ENCODE data around the gene CCDC40.

The CCDC40 gene, protein sequence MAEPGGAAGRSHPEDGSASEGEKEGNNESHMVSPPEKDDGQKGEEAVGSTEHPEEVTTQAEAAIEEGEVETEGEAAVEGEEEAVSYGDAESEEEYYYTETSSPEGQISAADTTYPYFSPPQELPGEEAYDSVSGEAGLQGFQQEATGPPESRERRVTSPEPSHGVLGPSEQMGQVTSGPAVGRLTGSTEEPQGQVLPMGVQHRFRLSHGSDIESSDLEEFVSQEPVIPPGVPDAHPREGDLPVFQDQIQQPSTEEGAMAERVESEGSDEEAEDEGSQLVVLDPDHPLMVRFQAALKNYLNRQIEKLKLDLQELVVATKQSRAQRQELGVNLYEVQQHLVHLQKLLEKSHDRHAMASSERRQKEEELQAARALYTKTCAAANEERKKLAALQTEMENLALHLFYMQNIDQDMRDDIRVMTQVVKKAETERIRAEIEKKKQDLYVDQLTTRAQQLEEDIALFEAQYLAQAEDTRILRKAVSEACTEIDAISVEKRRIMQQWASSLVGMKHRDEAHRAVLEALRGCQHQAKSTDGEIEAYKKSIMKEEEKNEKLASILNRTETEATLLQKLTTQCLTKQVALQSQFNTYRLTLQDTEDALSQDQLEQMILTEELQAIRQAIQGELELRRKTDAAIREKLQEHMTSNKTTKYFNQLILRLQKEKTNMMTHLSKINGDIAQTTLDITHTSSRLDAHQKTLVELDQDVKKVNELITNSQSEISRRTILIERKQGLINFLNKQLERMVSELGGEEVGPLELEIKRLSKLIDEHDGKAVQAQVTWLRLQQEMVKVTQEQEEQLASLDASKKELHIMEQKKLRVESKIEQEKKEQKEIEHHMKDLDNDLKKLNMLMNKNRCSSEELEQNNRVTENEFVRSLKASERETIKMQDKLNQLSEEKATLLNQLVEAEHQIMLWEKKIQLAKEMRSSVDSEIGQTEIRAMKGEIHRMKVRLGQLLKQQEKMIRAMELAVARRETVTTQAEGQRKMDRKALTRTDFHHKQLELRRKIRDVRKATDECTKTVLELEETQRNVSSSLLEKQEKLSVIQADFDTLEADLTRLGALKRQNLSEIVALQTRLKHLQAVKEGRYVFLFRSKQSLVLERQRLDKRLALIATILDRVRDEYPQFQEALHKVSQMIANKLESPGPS

DNA sequence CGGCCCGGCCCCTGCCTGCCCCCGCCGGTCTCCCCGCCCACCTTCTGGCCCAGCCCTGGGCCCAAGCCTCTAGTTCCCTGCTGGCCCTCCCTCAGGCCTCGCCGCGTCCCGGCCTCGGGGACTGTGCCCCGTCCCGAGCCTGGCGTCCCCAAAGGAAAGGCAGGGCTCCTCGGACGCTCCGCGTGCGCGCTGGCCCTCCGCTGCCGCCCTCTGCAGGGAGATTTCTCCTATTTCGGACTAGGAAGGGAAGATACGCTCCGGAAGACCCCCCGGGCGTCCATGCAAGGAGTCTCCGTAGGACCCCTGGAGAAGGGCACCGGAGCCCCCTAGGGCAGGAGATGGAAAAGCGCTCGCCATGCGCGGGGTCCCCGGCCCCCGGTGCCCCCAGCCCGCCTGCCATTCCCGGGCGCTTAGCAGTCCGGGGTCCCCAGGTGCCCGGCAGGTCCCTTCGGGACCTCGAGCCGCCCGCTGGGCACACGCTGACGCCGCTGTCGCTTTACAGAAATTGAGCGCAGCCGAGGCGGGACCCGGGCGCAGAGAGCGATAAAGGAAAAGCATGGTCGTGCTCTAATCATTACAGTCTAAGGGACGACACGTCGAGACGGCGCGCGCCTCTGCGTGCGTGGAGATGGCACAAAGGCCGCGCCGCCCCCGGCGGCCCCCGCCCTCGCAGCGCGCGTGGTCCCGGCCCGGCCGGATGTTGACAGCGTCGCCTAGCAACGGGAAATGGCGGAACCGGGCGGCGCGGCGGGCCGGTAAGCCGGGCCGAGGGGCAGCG lies at the start of gene CCDC40:
Gene CCDC40, plus strand, starts transcription at position 706 of the 778 bp plus-strand sequence. Its CDS starts 21 bp downstream, at position 727.
- H3K9me3 ChIP-seq (ENCODE audit: severe bottlenecking): no peaks in the 10 kb centered on the region
- peak within 1 kb of the TSS; percentile 93 for H3K27ac ChIP-seq
- DNase-seq: peak; percentile 93
- peaks cover 20% of the 10 kb centered on the region for H3K36me3 ChIP-seq
- TF ChIP-seq, protein P1, sequence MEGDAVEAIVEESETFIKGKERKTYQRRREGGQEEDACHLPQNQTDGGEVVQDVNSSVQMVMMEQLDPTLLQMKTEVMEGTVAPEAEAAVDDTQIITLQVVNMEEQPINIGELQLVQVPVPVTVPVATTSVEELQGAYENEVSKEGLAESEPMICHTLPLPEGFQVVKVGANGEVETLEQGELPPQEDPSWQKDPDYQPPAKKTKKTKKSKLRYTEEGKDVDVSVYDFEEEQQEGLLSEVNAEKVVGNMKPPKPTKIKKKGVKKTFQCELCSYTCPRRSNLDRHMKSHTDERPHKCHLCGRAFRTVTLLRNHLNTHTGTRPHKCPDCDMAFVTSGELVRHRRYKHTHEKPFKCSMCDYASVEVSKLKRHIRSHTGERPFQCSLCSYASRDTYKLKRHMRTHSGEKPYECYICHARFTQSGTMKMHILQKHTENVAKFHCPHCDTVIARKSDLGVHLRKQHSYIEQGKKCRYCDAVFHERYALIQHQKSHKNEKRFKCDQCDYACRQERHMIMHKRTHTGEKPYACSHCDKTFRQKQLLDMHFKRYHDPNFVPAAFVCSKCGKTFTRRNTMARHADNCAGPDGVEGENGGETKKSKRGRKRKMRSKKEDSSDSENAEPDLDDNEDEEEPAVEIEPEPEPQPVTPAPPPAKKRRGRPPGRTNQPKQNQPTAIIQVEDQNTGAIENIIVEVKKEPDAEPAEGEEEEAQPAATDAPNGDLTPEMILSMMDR (IDR thresholded peaks at IDR 0.05; ENCODE audit: low read depth, low read length): 0 out of 2 replicates have a peak, but pooled peaks have one; percentile 3
- H3K4me3 ChIP-seq (ENCODE audit: low read depth, low read length): peak within 1 kb of the TSS; percentile 74
- no peaks in the 10 kb centered on the region for H3K27me3 ChIP-seq (ENCODE audit: insufficient read depth, low read depth, severe bottlenecking)

DNA sequence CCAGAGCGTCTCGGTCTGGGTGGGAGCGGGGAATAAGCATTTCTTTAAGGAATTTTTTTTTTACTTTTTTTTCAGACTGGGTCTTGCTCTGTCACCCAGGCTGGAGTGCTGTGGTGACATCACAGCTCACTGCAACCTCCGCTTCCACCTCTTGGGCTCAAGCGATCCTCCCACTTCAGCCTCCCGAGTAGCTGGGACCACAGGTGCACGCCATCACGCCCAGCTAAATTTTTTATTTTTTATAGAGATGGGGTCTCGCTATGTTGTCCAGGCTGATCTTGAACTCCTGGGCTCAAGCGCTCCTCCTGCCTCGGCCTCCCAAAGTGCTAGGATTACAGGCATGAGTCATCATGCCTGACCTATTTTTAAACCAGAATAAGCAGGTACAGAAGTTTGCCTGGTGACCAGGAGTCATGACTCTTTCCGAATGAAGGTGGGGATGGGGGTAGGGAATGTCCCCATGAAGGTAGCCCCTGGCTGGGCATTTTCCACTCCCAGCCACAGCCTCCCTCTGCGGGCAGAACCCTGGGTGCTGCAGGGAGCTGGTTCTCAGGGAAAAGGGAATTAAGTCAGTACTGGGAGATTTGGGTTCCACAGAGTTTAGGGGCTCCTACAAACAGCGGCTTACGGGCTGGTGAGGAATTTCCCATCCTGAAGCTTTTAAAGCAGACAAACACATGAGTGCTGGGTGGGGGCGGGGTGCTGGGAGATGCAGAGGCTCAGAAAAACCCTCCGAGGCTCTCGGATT lies 49.1 kb upstream of the CCDC40 start:
- H3K4me3 ChIP-seq (ENCODE audit: low read depth, low read length): no peak overlapping the region
- H3K27ac ChIP-seq: no peak overlapping the region
- H3K9me3 ChIP-seq (ENCODE audit: severe bottlenecking): no peaks in the 10 kb centered on the region
- H3K36me3 ChIP-seq: peaks cover 24% of the 10 kb centered on the region
- no peak for DNase-seq
- no peaks in the 10 kb centered on the region for H3K27me3 ChIP-seq (ENCODE audit: insufficient read depth, low read depth, severe bottlenecking)
- TF ChIP-seq, protein P1 (IDR thresholded peaks at IDR 0.05; ENCODE audit: low read depth, low read length): no peak

DNA sequence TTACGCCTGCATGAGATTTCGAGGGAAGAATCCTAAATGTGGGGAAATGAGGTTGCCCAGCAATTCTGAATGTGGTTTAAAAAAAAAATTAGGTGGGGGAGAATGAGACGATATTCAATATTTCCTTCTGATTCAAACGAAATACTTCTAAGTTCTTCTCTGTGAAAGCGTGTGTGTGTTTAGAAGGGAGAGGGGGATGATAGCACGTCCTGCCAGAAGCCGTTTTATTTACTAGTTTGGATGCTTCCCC lies 48.6 kb upstream of the CCDC40 start:
- peaks cover 26% of the 10 kb centered on the region for H3K36me3 ChIP-seq
- TF ChIP-seq, protein P1 (IDR thresholded peaks at IDR 0.05; ENCODE audit: low read depth, low read length): no peak
- DNase-seq: no peak
- no peaks in the 10 kb centered on the region for H3K27me3 ChIP-seq (ENCODE audit: insufficient read depth, low read depth, severe bottlenecking)
- H3K9me3 ChIP-seq (ENCODE audit: severe bottlenecking): no peaks in the 10 kb centered on the region
- no peak overlapping the region for H3K4me3 ChIP-seq (ENCODE audit: low read depth, low read length)
- no peak overlapping the region for H3K27ac ChIP-seq

DNA sequence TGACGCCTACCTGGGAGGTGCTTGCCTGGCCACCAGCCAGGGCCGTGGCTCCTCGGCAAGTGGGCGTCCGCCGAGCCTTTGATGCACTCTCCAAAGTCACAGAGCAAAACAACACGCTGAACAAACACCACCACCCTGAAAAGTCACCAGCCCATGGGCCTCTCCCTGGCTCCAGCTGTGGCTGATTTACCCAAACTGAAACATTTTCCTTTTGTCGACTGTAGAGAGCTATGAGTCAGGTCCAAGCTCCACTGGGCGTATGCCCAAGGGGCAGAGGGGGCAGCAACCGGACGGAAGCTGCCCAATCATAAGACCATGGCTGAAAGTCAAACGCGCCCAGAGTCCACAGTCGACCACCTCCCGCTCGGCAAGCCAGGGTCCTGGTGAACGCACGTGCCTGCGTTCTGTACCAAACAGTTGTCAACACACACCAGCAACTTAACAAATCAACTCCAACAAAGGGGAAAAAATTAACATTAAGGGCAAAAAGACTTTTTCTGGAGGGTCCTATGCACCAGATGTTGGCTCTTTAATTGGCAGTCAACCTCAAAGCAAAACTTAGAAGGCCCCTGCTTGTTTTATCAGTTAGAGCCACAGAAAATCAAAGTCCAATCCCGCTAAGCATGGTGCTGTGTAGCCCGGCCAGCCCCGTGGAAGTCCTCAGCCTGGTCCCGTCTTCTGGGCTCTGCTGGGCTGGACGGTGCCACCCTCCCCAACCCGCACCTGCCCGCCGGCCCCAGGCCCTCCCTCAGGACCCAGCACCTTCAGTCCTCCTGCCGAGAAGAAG lies 48.1 kb upstream of the CCDC40 start:
- Histone ChIP-seq H3K27me3 (ENCODE audit: insufficient read depth, low read depth, severe bottlenecking) (no peaks in the 10 kb centered on the region), H3K27ac (no peak overlapping the region), H3K9me3 (ENCODE audit: severe bottlenecking) (no peaks in the 10 kb centered on the region), H3K36me3 (peaks cover 29% of the 10 kb centered on the region), H3K4me3 (ENCODE audit: low read depth, low read length) (no peak overlapping the region)
- TF ChIP-seq, protein P1 (IDR thresholded peaks at IDR 0.05; ENCODE audit: low read depth, low read length): no peak
- DNase-seq: no peak
